Brain microvascular endothelial cell (primary cell): ENCODE data around the gene OPRL1.

Source experiments
- DNase-seq: peaks from one replicate; pipeline ENCODE4 v3.0.0-alpha.2; 2020
- H3K27ac ChIP-seq: fragments of 250-450 bp; sonication (Bioruptor Pico); 2 replicates; pipeline ENCODE4 v1.5.1; 2020; ENCODE audit warnings: mild to moderate bottlenecking, moderate library complexity
- H3K27me3 ChIP-seq: fragments of 250-450 bp; sonication (Bioruptor Pico); replicated peaks from 2 replicates; pipeline ENCODE4 v1.5.1; 2020; ENCODE audit warnings: mild to moderate bottlenecking
- H3K36me3 ChIP-seq: fragments of 250-450 bp; sonication (Bioruptor Pico); replicated peaks from 2 replicates; pipeline ENCODE4 v1.5.1; 2020; ENCODE audit warnings: mild to moderate bottlenecking
- H3K4me3 ChIP-seq: 2 replicates; pipeline ENCODE4 v1.5.1; 2011; ENCODE audit warnings: low read depth, mild to moderate bottlenecking, control low read depth, low read length, moderate library complexity
- in situ Hi-C: cut with HindIII; loops from 2 replicates; pipeline ENCODE4 v1.10.0; 2017; ENCODE audit warnings: low sequenced_read_pairs, low pct_ligation_motif_present
- TF ChIP-seq, protein P1 (sequence below): IDR thresholded peaks from 2 replicates; pipeline ENCODE4 v1.5.1; 2011; ENCODE audit warnings: low read depth, mild to moderate bottlenecking, moderate library complexity, low read length, control low read depth, inconsistent platforms; ENCODE audit errors: missing control alignments

OPRL1 gene

DNA sequence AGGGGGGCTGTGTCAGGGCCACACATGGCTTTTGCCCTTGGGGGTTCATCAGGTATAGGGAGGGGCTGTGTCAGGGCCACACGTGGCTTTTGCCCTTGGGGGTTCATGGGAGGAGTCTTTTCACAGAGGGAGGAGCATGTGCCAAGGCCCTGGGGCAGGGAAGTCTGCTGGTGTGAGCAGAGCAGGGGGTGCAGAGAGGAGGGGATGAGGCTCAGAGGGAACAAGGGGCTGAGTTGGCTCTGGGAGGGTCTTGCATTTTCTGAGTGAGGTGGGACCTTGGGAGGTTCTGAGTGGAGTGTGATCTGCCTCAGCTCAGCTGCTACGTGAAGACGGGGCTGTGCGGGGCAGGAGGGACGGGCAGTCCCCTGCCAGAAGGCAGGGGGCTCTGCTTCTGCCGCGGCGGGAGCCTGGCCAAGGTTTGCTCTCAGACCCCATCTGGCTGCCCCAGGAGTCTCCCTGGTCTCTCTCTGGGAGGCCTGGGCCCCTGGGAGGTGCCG, 24.4 kb upstream of the OPRL1 start:
- Histone ChIP-seq H3K36me3 (no peaks in the 10 kb centered on the region), H3K27ac (no peak overlapping the region), H3K4me3 (no peak overlapping the region), H3K27me3 (no peaks in the 10 kb centered on the region)
- DNase-seq = no peak
- in situ Hi-C loops = no loop called here
- TF ChIP-seq, protein P1, sequence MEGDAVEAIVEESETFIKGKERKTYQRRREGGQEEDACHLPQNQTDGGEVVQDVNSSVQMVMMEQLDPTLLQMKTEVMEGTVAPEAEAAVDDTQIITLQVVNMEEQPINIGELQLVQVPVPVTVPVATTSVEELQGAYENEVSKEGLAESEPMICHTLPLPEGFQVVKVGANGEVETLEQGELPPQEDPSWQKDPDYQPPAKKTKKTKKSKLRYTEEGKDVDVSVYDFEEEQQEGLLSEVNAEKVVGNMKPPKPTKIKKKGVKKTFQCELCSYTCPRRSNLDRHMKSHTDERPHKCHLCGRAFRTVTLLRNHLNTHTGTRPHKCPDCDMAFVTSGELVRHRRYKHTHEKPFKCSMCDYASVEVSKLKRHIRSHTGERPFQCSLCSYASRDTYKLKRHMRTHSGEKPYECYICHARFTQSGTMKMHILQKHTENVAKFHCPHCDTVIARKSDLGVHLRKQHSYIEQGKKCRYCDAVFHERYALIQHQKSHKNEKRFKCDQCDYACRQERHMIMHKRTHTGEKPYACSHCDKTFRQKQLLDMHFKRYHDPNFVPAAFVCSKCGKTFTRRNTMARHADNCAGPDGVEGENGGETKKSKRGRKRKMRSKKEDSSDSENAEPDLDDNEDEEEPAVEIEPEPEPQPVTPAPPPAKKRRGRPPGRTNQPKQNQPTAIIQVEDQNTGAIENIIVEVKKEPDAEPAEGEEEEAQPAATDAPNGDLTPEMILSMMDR = no peak

DNA sequence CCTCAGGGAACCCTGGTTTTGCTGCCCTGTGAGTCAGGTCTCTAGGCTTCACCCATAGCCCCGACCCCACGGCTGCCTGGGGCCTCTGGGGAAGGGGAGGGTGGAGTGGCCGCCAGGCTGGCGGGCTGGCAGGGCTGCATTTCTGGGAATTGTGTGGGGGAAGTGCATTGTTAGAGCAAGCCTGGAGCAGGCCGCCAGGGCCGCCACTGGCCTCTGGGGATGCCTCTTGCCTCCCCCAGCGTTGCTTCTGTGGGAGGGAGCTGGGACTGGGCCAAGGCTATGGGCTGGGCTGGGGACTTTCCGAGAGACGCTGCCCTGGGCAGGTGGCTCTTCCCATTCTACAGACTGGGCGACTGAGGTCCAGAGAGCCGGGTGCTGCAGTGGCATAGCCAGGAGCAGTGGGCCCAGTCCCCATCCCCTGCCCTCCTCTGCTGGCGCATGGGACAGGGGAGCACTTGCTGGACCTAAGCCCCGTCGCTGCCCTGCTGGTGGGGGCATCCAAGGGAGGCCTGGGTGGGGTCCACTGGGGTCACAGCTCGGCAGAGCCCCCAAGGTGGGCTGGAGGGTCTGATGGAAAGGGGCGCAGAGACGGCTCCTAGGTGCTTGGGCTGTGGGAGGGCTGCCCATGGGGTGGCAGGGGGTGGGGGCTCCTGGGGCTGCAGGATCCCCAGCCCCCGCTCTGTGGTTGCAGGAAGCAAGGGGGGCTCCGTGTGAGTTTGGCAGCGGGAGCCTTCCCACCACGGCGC, 23.8 kb upstream of the OPRL1 start:
- no peaks in the 10 kb centered on the region for H3K27me3 ChIP-seq
- no peak overlapping the region for H3K4me3 ChIP-seq
- H3K27ac ChIP-seq = no peak overlapping the region
- H3K36me3 ChIP-seq = no peaks in the 10 kb centered on the region
- TF ChIP-seq, protein P1 = no peak
- in situ Hi-C loops = no loop called here
- DNase-seq = peak; percentile 17

DNA sequence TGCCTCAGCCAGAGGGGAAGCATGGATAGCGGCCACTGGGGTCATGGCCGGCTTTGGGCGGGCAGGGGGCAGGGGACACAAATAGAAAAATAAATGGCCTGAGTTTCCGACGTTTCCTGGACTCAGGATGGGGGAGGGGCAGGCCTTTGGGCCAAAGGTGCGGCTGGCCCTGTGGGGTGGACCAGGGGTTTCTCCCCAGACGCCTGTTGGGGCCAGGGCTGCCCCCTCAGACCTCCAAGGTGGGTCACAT, 23.3 kb upstream of the OPRL1 start:
- TF ChIP-seq, protein P1 = no peak
- no peak for DNase-seq
- H3K36me3 ChIP-seq = no peaks in the 10 kb centered on the region
- no peak overlapping the region for H3K27ac ChIP-seq
- in situ Hi-C loops = no loop called here
- H3K27me3 ChIP-seq = no peaks in the 10 kb centered on the region
- H3K4me3 ChIP-seq = no peak overlapping the region

DNA sequence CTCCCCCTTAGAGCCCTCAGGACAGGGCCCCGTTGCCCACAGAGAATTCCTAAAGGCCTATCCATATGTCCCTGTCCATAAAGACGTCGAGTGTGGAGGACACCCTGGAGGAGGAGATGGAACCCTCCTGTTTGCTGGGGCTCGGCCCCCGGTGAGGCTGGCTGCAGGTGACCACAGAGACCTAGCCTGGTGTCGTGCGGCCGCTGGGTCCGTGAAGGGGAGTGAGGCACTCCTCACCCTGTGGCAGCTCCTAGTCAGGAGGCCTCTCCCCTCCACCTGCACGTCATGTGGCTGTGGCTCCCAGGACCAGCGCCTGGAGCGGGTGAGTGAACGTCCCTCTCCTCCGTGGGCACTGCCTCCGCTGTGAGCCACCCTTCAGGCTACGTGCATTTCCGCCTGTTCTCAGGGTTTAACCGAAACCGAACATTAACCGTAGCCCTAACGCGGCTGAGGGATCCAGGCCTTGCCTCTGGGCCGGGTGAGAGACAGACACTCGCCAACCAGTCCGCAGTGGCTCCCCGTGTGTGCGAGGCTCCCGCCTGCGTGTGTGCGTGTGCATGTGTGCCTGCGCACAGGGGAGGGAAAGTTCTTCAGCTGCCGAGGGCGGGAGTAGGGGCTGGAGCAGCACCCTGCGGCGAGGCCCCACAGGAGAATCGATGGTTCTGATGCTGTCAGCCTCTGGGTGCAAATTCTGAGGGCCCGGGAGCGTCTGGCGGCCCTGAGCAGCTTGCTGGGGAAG, 22.8 kb upstream of the OPRL1 start:
- Histone ChIP-seq H3K27me3 (no peaks in the 10 kb centered on the region), H3K27ac (no peak overlapping the region), H3K4me3 (no peak overlapping the region), H3K36me3 (no peaks in the 10 kb centered on the region)
- in situ Hi-C loops = no loop called here
- TF ChIP-seq, protein P1 = no peak
- no peak for DNase-seq

DNA sequence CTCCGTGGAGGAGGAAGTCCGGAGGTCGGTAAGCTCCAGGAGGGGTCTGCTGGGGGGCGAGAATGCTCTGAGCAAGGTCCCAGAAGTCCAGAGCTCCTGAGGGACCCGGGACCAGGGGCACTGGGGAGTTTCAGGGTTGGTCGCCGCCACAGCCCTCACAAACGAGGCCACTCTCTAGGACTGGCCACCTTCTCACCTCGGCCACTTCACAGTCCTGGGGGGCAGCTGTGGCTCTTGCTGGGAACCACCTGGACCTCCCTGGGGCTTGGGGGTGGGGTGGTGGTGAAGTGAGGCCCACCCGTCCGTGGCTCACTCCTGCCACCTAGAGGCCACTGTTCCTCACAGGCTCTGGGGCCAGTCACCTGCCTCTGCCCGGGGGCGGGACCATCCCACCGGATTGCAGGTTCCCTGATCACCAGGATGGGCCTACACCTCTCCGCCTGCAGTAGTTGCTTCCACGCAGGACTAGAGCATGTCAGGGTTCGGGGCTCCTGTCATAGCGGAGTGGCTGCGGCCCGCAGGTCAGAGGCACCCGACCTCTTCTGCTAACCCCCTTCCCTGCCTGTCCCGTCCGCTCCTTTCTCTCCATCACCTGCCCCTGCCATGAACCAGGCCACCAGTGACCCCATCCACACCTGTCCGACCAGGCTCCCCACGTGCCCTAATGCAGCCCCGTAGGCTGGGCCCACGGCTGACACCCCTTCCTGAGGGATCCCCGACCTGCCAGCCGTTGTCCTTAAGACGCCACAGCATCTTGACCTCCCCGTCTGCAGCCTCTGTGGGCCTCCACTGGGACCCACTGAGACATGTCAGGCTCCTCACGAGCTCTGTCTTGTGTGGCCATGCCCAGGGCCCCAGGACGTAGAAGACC, 22.0 kb upstream of the OPRL1 start:
- Histone ChIP-seq H3K27ac (no peak overlapping the region), H3K4me3 (no peak overlapping the region), H3K27me3 (no peaks in the 10 kb centered on the region), H3K36me3 (no peaks in the 10 kb centered on the region)
- TF ChIP-seq, protein P1 = peak; percentile 94
- peak; percentile 40 for DNase-seq
- in situ Hi-C loops = no loop called here
